Dendritic cell treated with granulocyte-macrophage colony-stimulating factor and Interleukin-4, amounts not matched to agents 40 ng/mL and 50 ng/mL, for 4 days (primary cell): Measurements from ENCODE around the gene TRABD2B.

Experiments
- H3K27ac Mint-ChIP-seq: one replicate; pipeline ENCODE4 v1.8.0; 2022; ENCODE audit warnings: mild to moderate bottlenecking, mixed read lengths
- H3K27me3 Mint-ChIP-seq: one replicate; pipeline ENCODE4 v1.8.0; 2022; ENCODE audit warnings: mild to moderate bottlenecking, mixed read lengths
- H3K36me3 Mint-ChIP-seq: one replicate; pipeline ENCODE4 v1.8.0; 2022; ENCODE audit warnings: low read depth, mixed read lengths
- H3K4me1 Mint-ChIP-seq: one replicate; pipeline ENCODE4 v1.8.0; 2022; ENCODE audit warnings: low read depth, mixed read lengths
- H3K4me3 Mint-ChIP-seq: one replicate; pipeline ENCODE4 v1.8.0; 2022; ENCODE audit warnings: mild to moderate bottlenecking, moderate library complexity, mixed read lengths
- H3K9me3 Mint-ChIP-seq: one replicate; pipeline ENCODE4 v1.8.0; 2022; ENCODE audit warnings: mixed read lengths
- intact Hi-C: fragments of 100-400 bp; cut with micrococcal nuclease; formaldehyde crosslinking; loops from one replicate; pipeline ENCODE4 v1.15.0; 2022

The TRABD2B gene

DNA sequence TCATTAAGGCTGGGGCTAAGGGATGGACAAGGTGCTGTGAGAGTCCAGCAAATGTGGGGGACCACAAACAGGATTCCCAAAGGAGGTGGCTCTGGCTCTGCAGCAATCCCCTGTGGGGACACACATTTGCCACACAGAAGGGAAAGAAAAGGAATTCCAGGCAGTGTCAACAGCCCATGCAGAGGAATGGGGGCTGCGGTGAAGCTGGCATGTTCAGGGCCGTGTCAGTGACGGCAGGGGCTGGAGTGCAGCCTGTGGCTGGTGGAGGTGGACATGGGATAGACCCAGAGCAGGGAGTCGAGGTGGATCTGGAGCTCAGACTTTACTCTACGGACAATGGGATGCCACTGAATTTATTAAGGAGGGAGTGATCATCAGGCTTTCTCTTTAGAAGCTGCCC lies 183.2 kb downstream of the TRABD2B start:
- intact Hi-C loops = no loop called here
- H3K4me3 Mint-ChIP-seq = no peak overlapping the region
- no peaks in the 10 kb centered on the region for H3K36me3 Mint-ChIP-seq
- H3K9me3 Mint-ChIP-seq = no peaks in the 10 kb centered on the region
- no peak overlapping the region for H3K27ac Mint-ChIP-seq
- peaks cover 6% of the 10 kb centered on the region for H3K27me3 Mint-ChIP-seq
- no peaks in the 10 kb centered on the region for H3K4me1 Mint-ChIP-seq

DNA sequence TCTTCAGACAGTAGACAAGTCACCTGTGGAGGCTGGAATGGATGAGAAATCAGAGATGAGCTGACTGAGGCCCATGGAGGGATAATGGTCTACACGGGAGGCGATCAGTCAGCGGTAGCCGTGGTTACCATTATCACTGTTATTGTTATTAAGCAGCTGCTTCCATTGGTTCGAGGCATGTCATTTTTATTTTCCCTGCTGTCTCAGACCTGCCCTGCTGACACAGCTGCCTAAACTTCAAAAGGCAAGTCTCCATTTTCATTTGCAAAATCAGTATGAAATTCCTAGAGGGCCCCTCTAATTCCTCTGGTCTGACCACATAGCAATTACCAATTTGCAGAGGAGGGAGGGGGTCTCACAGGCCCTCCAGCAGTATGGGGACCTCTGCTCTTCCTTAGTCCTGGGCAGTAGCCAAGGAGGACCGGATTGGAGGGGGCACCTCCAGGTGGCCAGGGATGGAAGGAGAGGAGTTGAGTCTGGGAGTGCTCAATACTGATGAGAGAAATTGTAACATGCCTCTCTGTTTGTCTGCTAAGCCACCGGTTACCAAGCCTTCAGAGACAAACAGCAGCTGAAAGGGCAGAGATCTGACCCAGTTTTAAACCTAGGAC lies 184.2 kb downstream of the TRABD2B start:
- Mint-ChIP-seq H3K4me1 (no peaks in the 10 kb centered on the region), H3K4me3 (no peak overlapping the region), H3K9me3 (no peaks in the 10 kb centered on the region), H3K27ac (no peak overlapping the region), H3K36me3 (no peaks in the 10 kb centered on the region), H3K27me3 (peaks cover 6% of the 10 kb centered on the region)
- intact Hi-C loops = no loop called here

DNA sequence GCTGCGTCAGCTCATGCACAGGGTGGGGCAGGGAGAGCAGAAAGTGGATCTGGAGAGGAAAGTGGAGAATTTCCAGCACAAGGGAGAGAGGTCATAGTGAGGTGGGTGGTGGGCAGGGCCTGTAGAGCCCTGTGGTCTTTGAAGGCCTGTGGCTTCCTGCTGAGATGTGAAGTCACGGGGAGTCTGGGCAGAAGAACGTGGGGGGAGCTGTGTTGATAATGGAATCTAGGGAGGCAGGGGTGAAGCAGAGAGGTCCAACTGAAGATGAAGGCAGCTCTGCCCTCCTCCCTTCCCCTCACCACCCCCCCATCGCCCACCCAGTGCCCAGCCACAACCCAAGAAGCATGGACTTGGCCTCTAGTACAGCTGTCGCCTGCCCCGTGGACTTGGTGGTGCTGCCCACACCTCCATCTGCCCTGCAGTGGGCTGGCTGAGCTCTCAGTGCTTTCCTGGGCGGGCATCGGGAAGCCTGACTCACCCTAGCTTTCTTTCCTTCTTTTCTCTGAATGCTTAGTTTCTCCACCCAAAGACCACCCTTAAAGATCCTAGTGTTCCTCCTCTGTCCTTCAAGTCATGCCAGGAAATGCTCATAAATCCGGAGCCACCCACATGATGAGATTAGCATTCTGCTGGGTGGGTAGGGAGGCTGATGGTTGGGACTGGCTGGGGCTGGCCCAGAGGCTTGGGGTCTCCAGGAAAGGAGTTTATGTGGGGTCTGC lies 186.1 kb downstream of the TRABD2B start:
- Mint-ChIP-seq H3K4me1 (no peaks in the 10 kb centered on the region), H3K9me3 (no peaks in the 10 kb centered on the region), H3K36me3 (no peaks in the 10 kb centered on the region), H3K27me3 (peaks cover 6% of the 10 kb centered on the region), H3K4me3 (no peak overlapping the region), H3K27ac (no peak overlapping the region)
- intact Hi-C loops = no loop called here

DNA sequence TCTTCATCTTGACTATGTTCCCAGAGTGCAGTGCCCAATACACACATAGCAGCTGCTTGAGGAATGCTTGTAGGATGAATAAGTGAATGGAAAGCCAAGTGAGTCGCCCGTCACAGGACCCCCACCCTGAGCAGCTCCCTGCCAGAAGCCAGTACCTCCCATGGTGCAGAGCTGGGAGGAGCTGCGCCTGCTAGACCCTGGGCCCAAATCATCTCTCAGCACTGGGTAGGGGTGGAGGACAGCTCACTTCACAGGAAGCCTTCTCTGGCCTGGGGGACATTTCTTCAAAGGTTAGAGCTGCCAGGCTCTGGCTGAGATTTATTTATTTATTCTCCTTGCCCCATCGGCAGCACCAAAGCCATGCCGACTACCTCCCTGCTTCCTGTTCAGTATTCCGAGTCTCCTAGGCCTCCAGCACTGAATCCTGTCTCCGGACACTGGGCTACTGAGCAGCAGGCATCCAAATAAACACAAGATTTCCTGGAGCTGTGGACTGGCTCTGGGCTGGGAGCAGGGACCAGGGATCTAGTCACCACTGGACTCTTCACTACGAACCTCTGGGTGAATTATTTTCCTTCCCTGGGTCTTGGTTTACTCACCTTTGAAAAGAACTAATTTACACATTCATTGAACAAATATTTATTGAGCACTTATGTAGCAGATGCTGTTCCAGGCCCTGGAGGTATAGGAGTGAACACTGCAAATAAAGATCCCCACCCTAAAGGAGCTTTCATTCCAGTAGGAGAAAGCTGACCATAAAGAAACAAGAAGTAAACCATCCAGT lies 187.7 kb downstream of the TRABD2B start:
- no peak overlapping the region for H3K4me3 Mint-ChIP-seq
- H3K4me1 Mint-ChIP-seq = no peaks in the 10 kb centered on the region
- H3K9me3 Mint-ChIP-seq = no peaks in the 10 kb centered on the region
- intact Hi-C loops = no loop called here
- no peaks in the 10 kb centered on the region for H3K36me3 Mint-ChIP-seq
- H3K27ac Mint-ChIP-seq = no peak overlapping the region
- peaks cover 6% of the 10 kb centered on the region for H3K27me3 Mint-ChIP-seq

DNA sequence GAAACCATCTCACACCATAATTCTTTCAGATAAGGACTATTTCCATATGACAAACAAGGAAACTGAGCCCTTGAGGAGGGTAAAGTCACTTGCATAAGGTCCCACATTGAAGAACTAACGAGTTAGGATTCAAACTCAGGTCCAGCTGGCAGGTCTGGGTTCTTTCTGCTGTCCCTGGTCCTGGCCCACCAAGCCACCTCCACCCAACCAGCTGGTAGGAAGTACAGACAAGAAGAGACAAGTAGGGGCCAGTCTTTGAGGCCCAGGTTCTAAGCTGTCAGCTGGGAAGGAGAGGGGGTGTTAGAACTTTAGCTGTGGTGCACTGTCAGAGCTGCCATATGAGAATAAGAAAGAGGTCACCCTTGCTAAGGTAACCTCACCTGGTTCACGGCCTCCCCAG lies 188.6 kb downstream of the TRABD2B start:
- no peaks in the 10 kb centered on the region for H3K36me3 Mint-ChIP-seq
- intact Hi-C loops = no loop called here
- H3K27me3 Mint-ChIP-seq = no peaks in the 10 kb centered on the region
- H3K27ac Mint-ChIP-seq = no peak overlapping the region
- H3K9me3 Mint-ChIP-seq = no peaks in the 10 kb centered on the region
- H3K4me3 Mint-ChIP-seq = no peak overlapping the region
- H3K4me1 Mint-ChIP-seq = no peaks in the 10 kb centered on the region

DNA sequence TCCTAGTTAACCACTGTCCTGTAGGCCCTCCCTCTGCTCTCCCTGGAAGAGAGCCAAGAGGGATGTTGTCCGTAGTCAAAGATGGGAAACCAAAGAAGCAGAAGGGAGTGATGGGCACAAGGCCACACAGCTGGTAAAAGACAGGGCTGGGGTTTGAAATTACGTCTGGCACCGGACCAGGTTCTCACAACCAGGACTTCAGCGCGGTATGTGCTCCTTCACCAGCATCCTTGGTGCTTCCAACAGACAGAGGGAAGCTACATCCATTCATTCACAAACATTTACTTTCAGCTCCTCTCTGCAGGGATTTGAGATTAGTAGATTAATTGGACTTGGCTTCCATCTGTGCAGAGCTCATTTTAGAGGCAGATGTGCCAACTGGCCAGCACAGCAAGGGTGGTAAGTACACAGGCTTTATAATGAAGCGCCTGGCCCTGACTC lies 191.2 kb downstream of the TRABD2B start:
- Mint-ChIP-seq H3K4me1 (no peaks in the 10 kb centered on the region), H3K36me3 (no peaks in the 10 kb centered on the region), H3K9me3 (no peaks in the 10 kb centered on the region), H3K27ac (no peak overlapping the region), H3K4me3 (no peak overlapping the region), H3K27me3 (no peaks in the 10 kb centered on the region)
- intact Hi-C loops = no loop called here

DNA sequence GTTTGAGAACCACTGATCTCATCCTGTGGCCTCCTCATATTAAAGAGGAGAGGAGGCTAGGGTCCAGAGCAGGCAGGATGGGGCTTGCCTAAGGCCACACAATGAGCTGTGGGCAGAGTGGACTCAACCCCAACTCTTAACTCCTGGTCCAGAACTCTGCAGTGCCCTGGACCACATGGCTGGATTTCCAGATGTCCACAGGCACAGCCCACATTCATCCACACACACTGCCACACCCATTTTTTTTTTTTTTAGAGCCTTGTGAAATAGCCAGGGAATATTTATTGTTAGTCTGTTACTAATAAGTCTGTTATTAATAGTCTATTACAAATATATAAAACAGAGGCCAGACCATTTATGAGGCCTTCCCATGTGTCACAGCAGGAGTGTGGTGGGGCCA lies 192.2 kb downstream of the TRABD2B start:
- H3K4me3 Mint-ChIP-seq = no peak overlapping the region
- intact Hi-C loops = no loop called here
- H3K9me3 Mint-ChIP-seq = no peaks in the 10 kb centered on the region
- no peaks in the 10 kb centered on the region for H3K4me1 Mint-ChIP-seq
- H3K27me3 Mint-ChIP-seq = no peaks in the 10 kb centered on the region
- no peaks in the 10 kb centered on the region for H3K36me3 Mint-ChIP-seq
- no peak overlapping the region for H3K27ac Mint-ChIP-seq

DNA sequence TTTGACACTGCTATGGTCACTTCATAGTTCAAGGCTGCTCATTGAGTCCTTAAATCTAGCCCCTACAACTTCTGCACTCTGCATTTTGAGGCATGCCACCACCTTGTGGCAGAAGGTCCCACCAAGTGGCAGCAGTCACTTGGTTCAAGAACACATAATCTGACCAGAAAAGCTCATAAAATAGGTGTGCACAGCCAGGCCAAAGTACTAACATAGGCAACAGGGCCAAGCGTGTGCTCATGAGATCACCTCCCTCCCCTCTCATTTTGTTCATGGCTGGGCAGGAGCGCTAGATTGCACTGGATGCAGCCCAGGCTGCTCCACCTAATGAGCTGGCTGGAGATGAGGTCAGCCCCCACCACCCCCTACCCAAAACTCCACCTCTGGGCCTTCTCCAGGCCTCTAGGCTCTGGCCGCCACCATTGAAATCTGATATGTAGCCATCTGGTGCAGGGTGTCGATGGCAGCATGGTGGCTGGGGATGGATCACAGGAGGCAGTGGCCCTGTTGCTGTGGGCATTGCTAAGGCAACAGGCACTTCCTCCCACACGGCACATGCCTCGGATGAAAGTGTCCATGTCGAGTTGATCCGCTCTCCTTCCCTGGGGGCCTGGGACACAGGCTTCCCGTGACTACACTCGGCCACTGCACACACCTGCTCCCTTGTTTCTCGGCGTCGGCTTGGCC lies 193.2 kb downstream of the TRABD2B start:
- no peaks in the 10 kb centered on the region for H3K9me3 Mint-ChIP-seq
- intact Hi-C loops = no loop called here
- H3K36me3 Mint-ChIP-seq = no peaks in the 10 kb centered on the region
- H3K27me3 Mint-ChIP-seq = no peaks in the 10 kb centered on the region
- H3K27ac Mint-ChIP-seq = no peak overlapping the region
- no peak overlapping the region for H3K4me3 Mint-ChIP-seq
- no peaks in the 10 kb centered on the region for H3K4me1 Mint-ChIP-seq

DNA sequence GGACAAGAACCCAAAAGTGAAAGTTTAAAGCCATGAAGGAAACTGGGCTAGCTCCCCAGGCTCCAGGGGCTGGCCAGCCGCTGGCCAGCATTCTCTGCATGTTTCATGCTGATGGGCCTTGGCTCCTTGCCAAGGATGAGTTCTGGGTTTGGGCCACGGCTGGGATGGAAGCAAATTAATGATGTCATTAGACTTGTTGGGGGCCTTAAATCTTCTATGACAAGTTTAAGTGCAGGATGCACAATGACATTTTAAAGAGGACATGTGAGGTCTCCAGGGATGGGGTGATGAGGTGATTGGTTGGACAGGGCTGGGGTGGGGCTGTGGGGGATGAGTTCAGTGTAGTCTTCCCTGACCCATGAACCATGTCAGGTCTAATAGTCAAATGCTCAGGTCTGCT lies 199.6 kb downstream of the TRABD2B start:
- Mint-ChIP-seq H3K27me3 (no peaks in the 10 kb centered on the region), H3K4me3 (no peak overlapping the region), H3K27ac (no peak overlapping the region), H3K9me3 (no peaks in the 10 kb centered on the region), H3K4me1 (no peaks in the 10 kb centered on the region), H3K36me3 (no peaks in the 10 kb centered on the region)
- intact Hi-C loops = no loop called here

DNA sequence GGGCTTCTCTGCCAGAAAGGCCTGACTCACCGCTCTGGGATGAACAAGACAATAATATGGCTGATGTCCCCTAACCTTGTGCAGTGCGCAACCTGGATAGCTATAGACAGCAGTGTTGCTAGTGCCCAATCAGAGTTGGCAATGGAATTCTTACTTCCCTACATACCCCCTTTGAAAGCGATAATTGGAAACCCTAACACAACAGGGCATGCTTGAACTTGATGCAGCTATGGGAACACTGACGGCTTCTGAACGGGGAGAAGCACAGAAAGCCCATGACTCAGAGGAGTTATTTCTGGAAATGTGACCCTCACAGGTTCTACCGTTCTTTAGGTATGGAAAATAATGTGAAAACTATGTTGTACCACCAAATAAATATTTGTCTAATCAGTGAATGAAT lies 200.6 kb downstream of the TRABD2B start:
- H3K36me3 Mint-ChIP-seq = no peaks in the 10 kb centered on the region
- H3K4me3 Mint-ChIP-seq = no peak overlapping the region
- no peaks in the 10 kb centered on the region for H3K9me3 Mint-ChIP-seq
- H3K27ac Mint-ChIP-seq = no peak overlapping the region
- H3K27me3 Mint-ChIP-seq = no peaks in the 10 kb centered on the region
- intact Hi-C loops = no loop called here
- H3K4me1 Mint-ChIP-seq = no peaks in the 10 kb centered on the region

DNA sequence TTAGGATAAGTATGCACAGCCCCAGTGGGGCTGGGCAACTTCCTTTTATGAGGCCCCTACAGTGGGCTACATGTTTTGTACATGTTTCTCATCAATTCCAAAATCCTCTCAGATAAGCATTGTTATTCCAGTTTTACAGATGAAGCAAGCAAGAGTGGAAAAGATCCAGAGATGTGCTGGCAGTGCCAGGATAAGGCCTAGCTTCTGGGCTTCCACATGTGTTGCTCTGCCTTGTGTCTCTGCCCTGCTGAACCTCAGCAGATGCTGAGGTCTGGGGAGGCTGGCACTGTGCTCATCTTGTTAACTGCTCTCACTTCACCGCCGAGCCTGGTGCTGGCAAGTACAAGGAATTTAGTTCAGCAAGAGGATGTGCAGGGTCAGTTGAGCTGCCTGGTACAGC lies 202.1 kb downstream of the TRABD2B start:
- Mint-ChIP-seq H3K27me3 (no peaks in the 10 kb centered on the region), H3K4me1 (no peaks in the 10 kb centered on the region), H3K9me3 (no peaks in the 10 kb centered on the region), H3K4me3 (no peak overlapping the region), H3K27ac (no peak overlapping the region), H3K36me3 (no peaks in the 10 kb centered on the region)
- intact Hi-C loops = no loop called here

DNA sequence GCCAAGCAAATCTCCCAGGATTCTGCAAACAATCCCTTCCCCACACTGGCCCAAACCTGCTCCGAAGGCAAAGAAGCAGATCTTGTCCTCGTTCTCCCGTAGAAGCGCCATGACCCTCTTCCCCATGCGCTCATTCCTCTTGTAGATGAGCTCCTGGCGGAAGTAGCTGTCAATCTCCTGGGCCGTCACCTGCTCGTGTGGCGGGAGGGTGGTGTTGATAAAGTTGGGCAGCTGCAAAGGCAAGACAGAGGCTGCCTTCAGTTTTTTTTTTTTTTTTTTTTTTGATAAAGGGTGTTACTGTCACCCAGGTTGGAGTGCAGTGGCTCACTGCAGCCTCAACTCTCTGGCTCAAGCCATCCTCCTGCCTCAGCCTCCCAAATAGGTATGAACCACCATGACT lies 202.7 kb downstream of the TRABD2B start:
- Mint-ChIP-seq H3K9me3 (no peaks in the 10 kb centered on the region), H3K4me1 (no peaks in the 10 kb centered on the region), H3K27ac (no peak overlapping the region), H3K4me3 (no peak overlapping the region), H3K27me3 (peaks cover 2% of the 10 kb centered on the region), H3K36me3 (no peaks in the 10 kb centered on the region)
- intact Hi-C loops = no loop called here

DNA sequence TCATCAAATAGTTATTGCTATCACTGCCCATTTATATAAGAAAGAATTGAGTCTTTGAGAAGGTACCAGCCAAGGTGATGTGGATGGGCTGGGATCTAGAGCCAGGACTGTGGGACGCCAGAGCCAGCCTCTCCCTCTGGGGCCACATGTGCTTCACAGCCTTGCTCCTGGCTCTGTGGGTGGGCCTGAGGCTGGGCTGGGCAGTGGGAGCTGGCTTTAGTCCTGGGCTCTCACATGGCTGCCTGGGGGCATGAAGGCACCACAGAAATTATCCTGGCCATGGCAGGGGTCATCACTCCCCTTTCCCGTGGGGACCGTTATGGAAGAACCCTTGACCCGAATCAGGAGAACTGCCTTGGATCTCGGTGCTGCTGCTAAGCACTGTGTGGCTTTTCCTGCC lies 203.1 kb downstream of the TRABD2B start:
- intact Hi-C loops = no loop called here
- Mint-ChIP-seq H3K27ac (no peak overlapping the region), H3K4me3 (no peak overlapping the region), H3K4me1 (no peaks in the 10 kb centered on the region), H3K36me3 (no peaks in the 10 kb centered on the region), H3K27me3 (peaks cover 2% of the 10 kb centered on the region), H3K9me3 (no peaks in the 10 kb centered on the region)

DNA sequence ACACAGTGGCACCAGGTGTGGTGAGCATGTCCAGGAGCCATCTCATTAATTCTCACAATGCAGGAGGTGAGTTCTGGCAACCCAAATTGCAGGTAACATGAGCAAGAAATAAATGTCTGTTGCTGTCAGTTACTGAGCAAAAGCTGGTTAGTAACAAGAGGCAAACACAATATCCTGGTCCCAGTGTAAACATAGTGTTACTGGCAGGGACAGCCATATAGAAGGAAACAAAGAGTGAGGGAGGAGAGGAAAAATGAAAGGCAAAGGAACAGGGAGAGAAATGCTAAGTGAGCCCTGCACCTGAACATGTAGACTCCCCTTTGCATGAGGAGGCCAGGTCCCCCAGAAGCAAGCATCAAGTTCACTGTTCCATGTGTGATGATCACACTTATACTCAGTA lies 203.6 kb downstream of the TRABD2B start:
- Mint-ChIP-seq H3K36me3 (no peaks in the 10 kb centered on the region), H3K27ac (no peak overlapping the region), H3K27me3 (peaks cover 2% of the 10 kb centered on the region), H3K4me1 (no peaks in the 10 kb centered on the region), H3K4me3 (no peak overlapping the region), H3K9me3 (no peaks in the 10 kb centered on the region)
- intact Hi-C loops = no loop called here
